22Rv1 (cell line): ENCODE measurements around the gene NCAM2.

ENCODE experiments used
- ZFX ChIP-seq: fragments of 450-650 bp; IDR thresholded peaks from 2 replicates; pipeline ENCODE4 v1.6.1; 2017; ENCODE audit warnings: antibody characterized with exemption, borderline replicate concordance
- TF ChIP-seq, protein P1 (sequence below): fragments of 450-650 bp; IDR thresholded peaks from 2 replicates; pipeline ENCODE4 v1.5.1; 2017; ENCODE audit warnings: mild to moderate bottlenecking

DNA sequence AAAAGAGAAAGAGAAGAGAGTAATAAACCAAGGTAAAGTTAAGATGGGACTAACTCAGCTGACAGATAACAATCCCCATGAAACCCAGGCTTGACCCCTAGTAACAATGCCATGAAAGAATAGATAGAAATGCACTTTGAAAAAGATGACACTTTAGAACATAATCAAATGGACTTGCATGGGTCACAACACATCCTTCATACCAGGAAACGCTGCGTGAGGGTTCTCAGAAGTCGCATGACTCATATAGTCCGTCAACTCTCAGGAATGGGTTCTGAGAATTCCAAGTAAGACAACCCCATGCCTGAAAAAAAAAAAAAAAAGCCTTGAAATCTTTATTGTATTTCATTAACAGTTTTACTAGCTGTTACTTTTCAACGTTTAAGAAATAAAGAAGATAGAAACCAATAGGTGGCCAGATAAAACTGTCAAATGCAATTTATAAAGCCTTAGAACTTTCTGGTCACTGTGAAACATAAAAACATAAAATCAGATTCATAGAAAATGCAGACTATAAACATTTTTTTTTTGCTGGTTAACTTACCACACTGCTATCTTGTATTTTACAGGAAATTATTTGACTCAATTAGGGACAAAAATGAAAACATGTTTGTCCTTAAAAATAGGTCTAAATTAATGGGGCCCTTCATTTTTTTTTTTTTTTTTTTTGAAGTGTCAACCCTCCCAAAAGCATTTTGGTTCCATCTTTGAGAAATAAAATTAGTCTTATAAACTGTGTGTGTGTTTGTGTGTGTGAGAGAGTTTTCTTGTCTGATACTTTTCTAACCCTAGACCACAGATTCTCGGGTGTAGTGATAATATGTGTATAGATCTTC lies 202.1 kb downstream of the NCAM2 start:
- TF ChIP-seq, protein P1, sequence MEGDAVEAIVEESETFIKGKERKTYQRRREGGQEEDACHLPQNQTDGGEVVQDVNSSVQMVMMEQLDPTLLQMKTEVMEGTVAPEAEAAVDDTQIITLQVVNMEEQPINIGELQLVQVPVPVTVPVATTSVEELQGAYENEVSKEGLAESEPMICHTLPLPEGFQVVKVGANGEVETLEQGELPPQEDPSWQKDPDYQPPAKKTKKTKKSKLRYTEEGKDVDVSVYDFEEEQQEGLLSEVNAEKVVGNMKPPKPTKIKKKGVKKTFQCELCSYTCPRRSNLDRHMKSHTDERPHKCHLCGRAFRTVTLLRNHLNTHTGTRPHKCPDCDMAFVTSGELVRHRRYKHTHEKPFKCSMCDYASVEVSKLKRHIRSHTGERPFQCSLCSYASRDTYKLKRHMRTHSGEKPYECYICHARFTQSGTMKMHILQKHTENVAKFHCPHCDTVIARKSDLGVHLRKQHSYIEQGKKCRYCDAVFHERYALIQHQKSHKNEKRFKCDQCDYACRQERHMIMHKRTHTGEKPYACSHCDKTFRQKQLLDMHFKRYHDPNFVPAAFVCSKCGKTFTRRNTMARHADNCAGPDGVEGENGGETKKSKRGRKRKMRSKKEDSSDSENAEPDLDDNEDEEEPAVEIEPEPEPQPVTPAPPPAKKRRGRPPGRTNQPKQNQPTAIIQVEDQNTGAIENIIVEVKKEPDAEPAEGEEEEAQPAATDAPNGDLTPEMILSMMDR, result no peak
- TF ChIP-seq ZFX, result no peak
